ENCODE data around the gene INPP4B. TPM values are rescaled to one million over a fixed set of nuclear protein-coding genes. Genes with fewer than 3 reads are reported as not detected.
A peak's percentile ranks its signal among the peaks of the same experiment; 100 is the strongest.

The INPP4B gene
- total RNA-seq, 1 experiment from 2014 or later = 17.6 TPM

DNA sequence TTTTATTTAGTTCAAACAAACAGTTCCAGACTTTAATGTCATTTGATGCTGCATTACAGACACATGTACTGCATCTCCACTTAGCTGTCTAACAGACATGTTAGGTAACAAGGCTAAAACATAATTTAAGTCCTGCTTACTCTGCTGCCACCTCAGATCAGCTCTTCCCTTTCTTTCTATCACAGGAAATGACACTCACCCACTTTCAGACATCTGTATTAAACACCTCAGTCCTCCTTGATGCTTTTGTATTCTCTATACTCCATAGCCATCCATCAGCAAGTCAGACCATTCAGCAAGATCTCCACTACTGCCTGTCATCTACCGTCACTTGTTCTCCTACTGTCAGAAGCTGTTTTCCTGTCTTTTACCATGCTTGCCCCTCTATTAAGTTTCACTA is 804.3 kb downstream of the INPP4B start:
- no peaks in the 10 kb centered on the region for H3K9me3 Mint-ChIP-seq (ENCODE audit: unreplicated experiment)
- H3K4me3 Mint-ChIP-seq (ENCODE audit: unreplicated experiment) = no peak overlapping the region
- intact Hi-C loops (cut with micrococcal nuclease) = no loop called here
- TF ChIP-seq, protein P1, sequence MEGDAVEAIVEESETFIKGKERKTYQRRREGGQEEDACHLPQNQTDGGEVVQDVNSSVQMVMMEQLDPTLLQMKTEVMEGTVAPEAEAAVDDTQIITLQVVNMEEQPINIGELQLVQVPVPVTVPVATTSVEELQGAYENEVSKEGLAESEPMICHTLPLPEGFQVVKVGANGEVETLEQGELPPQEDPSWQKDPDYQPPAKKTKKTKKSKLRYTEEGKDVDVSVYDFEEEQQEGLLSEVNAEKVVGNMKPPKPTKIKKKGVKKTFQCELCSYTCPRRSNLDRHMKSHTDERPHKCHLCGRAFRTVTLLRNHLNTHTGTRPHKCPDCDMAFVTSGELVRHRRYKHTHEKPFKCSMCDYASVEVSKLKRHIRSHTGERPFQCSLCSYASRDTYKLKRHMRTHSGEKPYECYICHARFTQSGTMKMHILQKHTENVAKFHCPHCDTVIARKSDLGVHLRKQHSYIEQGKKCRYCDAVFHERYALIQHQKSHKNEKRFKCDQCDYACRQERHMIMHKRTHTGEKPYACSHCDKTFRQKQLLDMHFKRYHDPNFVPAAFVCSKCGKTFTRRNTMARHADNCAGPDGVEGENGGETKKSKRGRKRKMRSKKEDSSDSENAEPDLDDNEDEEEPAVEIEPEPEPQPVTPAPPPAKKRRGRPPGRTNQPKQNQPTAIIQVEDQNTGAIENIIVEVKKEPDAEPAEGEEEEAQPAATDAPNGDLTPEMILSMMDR (IDR thresholded peaks at IDR 0.05; ENCODE audit: unreplicated experiment) = no peak
- ChIA-PET CTCF (no interaction called here), POLR2A (interaction anchor here (1.1 kb wide), 1 partner anchor 8 kb away, joined by 4 read pairs; no protein-coding TSS in a partner anchor)
- H3K4me1 Mint-ChIP-seq (ENCODE audit: insufficient read depth, unreplicated experiment) = peaks cover 22% of the 10 kb centered on the region
- H3K36me3 Mint-ChIP-seq (ENCODE audit: insufficient read depth, unreplicated experiment) = no peaks in the 10 kb centered on the region
- peak overlapping the region; percentile 50 for H3K27ac Mint-ChIP-seq (ENCODE audit: low read depth, unreplicated experiment)
- no peak for DNase-seq (ENCODE audit: unreplicated experiment)
- BruUV-seq (replicated peaks) = no TSS peak
- no peaks in the 10 kb centered on the region for H3K27me3 Mint-ChIP-seq (ENCODE audit: insufficient read depth, unreplicated experiment)

DNA sequence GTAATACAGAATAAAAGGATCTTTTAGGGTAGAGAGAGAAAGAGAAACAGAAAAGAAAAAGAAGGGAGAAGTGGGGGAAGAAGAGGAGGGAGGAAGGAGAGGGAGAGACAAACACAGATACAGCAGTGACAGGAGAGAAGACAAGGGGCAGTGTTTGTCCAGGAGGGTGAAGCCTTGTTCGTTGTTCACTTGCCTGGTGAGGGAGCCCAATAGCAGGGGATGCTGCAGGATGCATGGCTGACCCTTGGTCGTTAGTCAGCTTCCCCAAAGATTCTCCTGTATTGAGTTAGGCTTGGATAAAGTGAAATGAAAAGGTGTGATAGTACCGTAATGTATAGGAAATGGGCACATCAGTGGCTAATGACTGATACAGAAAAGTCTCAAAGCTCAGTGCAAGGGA is 806.1 kb downstream of the INPP4B start:
- intact Hi-C loops (cut with micrococcal nuclease) = no loop called here
- H3K27me3 Mint-ChIP-seq (ENCODE audit: insufficient read depth, unreplicated experiment) = no peaks in the 10 kb centered on the region
- DNase-seq (ENCODE audit: unreplicated experiment) = peak; percentile 5
- ChIA-PET CTCF (interaction anchor here (0.7 kb wide), 1 partner anchor 81 kb away, joined by 6 read pairs; no protein-coding TSS in a partner anchor), POLR2A (interaction anchor here (0.6 kb wide), 1 partner anchor 121 kb away, joined by 4 read pairs; no protein-coding TSS in a partner anchor)
- H3K36me3 Mint-ChIP-seq (ENCODE audit: insufficient read depth, unreplicated experiment) = no peaks in the 10 kb centered on the region
- H3K4me1 Mint-ChIP-seq (ENCODE audit: insufficient read depth, unreplicated experiment) = peaks cover 22% of the 10 kb centered on the region
- TF ChIP-seq, protein P1 (IDR thresholded peaks at IDR 0.05; ENCODE audit: unreplicated experiment) = no peak
- no peaks in the 10 kb centered on the region for H3K9me3 Mint-ChIP-seq (ENCODE audit: unreplicated experiment)
- no TSS peak for BruUV-seq (replicated peaks)
- no peak overlapping the region for H3K4me3 Mint-ChIP-seq (ENCODE audit: unreplicated experiment)
- H3K27ac Mint-ChIP-seq (ENCODE audit: low read depth, unreplicated experiment) = peak overlapping the region; percentile 16

DNA sequence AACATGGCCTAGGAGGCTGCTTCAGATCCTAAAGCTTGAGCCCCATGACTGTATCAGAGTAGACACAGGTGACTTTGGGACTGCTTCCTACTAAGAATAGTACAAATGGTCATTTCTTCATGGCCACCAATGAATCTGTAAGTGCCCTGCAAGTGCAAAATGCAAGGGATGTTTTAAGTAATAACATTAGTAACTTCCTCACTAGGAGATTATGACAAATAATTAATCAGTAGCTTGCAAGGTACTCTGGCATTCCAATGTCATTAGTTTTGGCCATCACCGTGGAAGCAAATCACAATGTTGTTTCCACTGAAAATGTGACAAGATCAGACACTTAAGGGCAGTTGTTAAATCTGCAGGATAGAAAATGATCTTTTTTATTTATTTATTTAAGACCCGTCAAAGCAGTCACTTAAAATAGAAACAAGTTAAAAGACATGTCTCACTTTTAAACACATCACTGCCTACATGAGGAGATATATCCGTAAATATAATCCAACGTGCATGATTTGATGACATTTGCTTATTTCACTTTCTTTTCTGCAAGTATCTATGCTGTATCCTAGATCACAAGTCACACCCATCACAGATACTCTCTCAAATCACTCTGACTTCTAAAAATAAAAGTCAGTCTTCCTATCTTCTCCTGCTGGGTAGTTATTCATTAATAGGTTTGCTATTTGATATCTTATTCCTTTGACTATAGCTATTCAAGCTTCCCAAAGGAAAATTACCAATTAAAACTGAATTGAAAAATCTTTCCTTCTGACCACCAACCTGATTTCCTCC is 809.1 kb downstream of the INPP4B start:
- H3K4me3 Mint-ChIP-seq (ENCODE audit: unreplicated experiment) = no peak overlapping the region
- ChIA-PET CTCF (no interaction called here), POLR2A (interaction anchor here (0.7 kb wide), 1 partner anchor 9 kb away, joined by 3 read pairs; no protein-coding TSS in a partner anchor)
- no peak overlapping the region for H3K27ac Mint-ChIP-seq (ENCODE audit: low read depth, unreplicated experiment)
- peak; percentile 4 for DNase-seq (ENCODE audit: unreplicated experiment)
- H3K4me1 Mint-ChIP-seq (ENCODE audit: insufficient read depth, unreplicated experiment) = peaks cover 13% of the 10 kb centered on the region
- intact Hi-C loops (cut with micrococcal nuclease) = no loop called here
- TF ChIP-seq, protein P1 (IDR thresholded peaks at IDR 0.05; ENCODE audit: unreplicated experiment) = no peak
- no peaks in the 10 kb centered on the region for H3K9me3 Mint-ChIP-seq (ENCODE audit: unreplicated experiment)
- BruUV-seq (replicated peaks) = no TSS peak
- no peaks in the 10 kb centered on the region for H3K27me3 Mint-ChIP-seq (ENCODE audit: insufficient read depth, unreplicated experiment)
- H3K36me3 Mint-ChIP-seq (ENCODE audit: insufficient read depth, unreplicated experiment) = peaks cover 5% of the 10 kb centered on the region

DNA sequence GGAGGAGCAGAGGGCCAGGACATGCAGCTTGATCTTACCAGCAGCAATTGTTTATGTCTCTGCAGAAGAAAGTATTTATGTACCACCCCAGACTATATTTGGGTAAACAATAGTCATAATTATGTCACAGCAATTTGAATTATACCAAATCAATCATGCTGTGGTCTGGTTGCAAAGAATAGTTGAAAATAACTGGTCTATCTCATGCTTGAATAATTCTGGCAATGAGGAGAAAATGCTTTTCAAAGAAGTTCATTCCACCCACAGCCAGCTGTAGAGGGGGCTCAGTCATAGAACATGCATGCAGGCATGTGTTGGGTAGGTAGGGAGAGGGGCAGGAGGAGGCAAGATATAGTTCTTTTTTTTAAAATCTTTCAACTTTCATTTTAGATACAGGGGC is 810.5 kb downstream of the INPP4B start:
- Mint-ChIP-seq H3K36me3 (ENCODE audit: insufficient read depth, unreplicated experiment) (peaks cover 5% of the 10 kb centered on the region), H3K27ac (ENCODE audit: low read depth, unreplicated experiment) (no peak overlapping the region), H3K4me3 (ENCODE audit: unreplicated experiment) (no peak overlapping the region), H3K4me1 (ENCODE audit: insufficient read depth, unreplicated experiment) (peaks cover 13% of the 10 kb centered on the region), H3K27me3 (ENCODE audit: insufficient read depth, unreplicated experiment) (no peaks in the 10 kb centered on the region), H3K9me3 (ENCODE audit: unreplicated experiment) (no peaks in the 10 kb centered on the region)
- POLR2A ChIA-PET = no interaction called here
- BruUV-seq (replicated peaks) = no TSS peak
- CTCF ChIA-PET = no interaction called here
- DNase-seq (ENCODE audit: unreplicated experiment) = no peak
- TF ChIP-seq, protein P1 (IDR thresholded peaks at IDR 0.05; ENCODE audit: unreplicated experiment) = no peak
- intact Hi-C loops (cut with micrococcal nuclease) = no loop called here
